ENCODE data around the gene BEGAIN.

The BEGAIN gene

GRCh38 chr14:100603341-100604120 lies 16.3 kb upstream of the BEGAIN start:
- no peak overlapping the region for H3K4me3 Mint-ChIP-seq
- peaks cover 67% of the 10 kb centered on the region for H3K27me3 Mint-ChIP-seq
- H3K27ac Mint-ChIP-seq (ENCODE audit: low read depth) = no peak overlapping the region
- H3K9me3 Mint-ChIP-seq = peaks cover 18% of the 10 kb centered on the region
- DNase-seq (ENCODE audit: low spot score in 2 of 2) (no peak), ATAC-seq (replicated peaks; ENCODE audit: extremely low read depth, poor library complexity, severe bottlenecking) (no peak)
- no peaks in the 10 kb centered on the region for H3K4me1 Mint-ChIP-seq
- H3K36me3 Mint-ChIP-seq (ENCODE audit: insufficient read depth) = peaks cover 3% of the 10 kb centered on the region

- Mint-ChIP-seq H3K27ac (ENCODE audit: low read depth) (no peak overlapping the region), H3K36me3 (ENCODE audit: insufficient read depth) (peaks cover 3% of the 10 kb centered on the region), H3K4me3 (no peak overlapping the region), H3K4me1 (no peaks in the 10 kb centered on the region), H3K27me3 (peaks cover 60% of the 10 kb centered on the region), H3K9me3 (peaks cover 18% of the 10 kb centered on the region)
- DNase-seq (ENCODE audit: low spot score in 2 of 2) = no peak
- no peak for ATAC-seq (replicated peaks; ENCODE audit: extremely low read depth, poor library complexity, severe bottlenecking)
Measured at GRCh38 chr14:100602621-100603230, 15.5 kb upstream of the BEGAIN start.

GRCh38 chr14:100601914-100602313 lies 14.7 kb upstream of the BEGAIN start:
- H3K27me3 Mint-ChIP-seq = peaks cover 52% of the 10 kb centered on the region
- H3K27ac Mint-ChIP-seq (ENCODE audit: low read depth) = no peak overlapping the region

GRCh38 chr14:100601064-100601463 lies 13.8 kb upstream of the BEGAIN start:
- peaks cover 43% of the 10 kb centered on the region for H3K27me3 Mint-ChIP-seq
- no peaks in the 10 kb centered on the region for H3K4me1 Mint-ChIP-seq
- H3K36me3 Mint-ChIP-seq (ENCODE audit: insufficient read depth) = peaks cover 3% of the 10 kb centered on the region
- no peak overlapping the region for H3K27ac Mint-ChIP-seq (ENCODE audit: low read depth)
- no peak for DNase-seq (ENCODE audit: low spot score in 2 of 2)
- H3K9me3 Mint-ChIP-seq = peaks cover 18% of the 10 kb centered on the region
- ATAC-seq (replicated peaks; ENCODE audit: extremely low read depth, poor library complexity, severe bottlenecking) = no peak
- H3K4me3 Mint-ChIP-seq = no peak overlapping the region

More at GRCh38 chr14:100601914-100602313, 14.7 kb upstream of the BEGAIN start:
- Mint-ChIP-seq H3K4me3 (no peak overlapping the region), H3K36me3 (ENCODE audit: insufficient read depth) (peaks cover 3% of the 10 kb centered on the region), H3K4me1 (no peaks in the 10 kb centered on the region), H3K9me3 (peaks cover 18% of the 10 kb centered on the region)
- ATAC-seq (replicated peaks; ENCODE audit: extremely low read depth, poor library complexity, severe bottlenecking) (no peak), DNase-seq (ENCODE audit: low spot score in 2 of 2) (no peak)

- H3K36me3 Mint-ChIP-seq (ENCODE audit: insufficient read depth) = peaks cover 3% of the 10 kb centered on the region
- peaks cover 47% of the 10 kb centered on the region for H3K27me3 Mint-ChIP-seq
- H3K4me1 Mint-ChIP-seq = no peaks in the 10 kb centered on the region
- H3K4me3 Mint-ChIP-seq = no peak overlapping the region
- DNase-seq (ENCODE audit: low spot score in 2 of 2) = no peak
- ATAC-seq (replicated peaks; ENCODE audit: extremely low read depth, poor library complexity, severe bottlenecking) = no peak
- H3K9me3 Mint-ChIP-seq = peaks cover 18% of the 10 kb centered on the region
- H3K27ac Mint-ChIP-seq (ENCODE audit: low read depth) = no peak overlapping the region
Measured at GRCh38 chr14:100599981-100600380, 12.8 kb upstream of the BEGAIN start.

GRCh38 chr14:100594625-100594951 lies 7.4 kb upstream of the BEGAIN start:
- Mint-ChIP-seq H3K27me3 (peaks cover 73% of the 10 kb centered on the region), H3K4me3 (no peak overlapping the region), H3K4me1 (no peaks in the 10 kb centered on the region), H3K9me3 (no peaks in the 10 kb centered on the region), H3K27ac (ENCODE audit: low read depth) (no peak overlapping the region), H3K36me3 (ENCODE audit: insufficient read depth) (peaks cover 4% of the 10 kb centered on the region)
- DNase-seq (ENCODE audit: low spot score in 2 of 2) = no peak
- no peak for ATAC-seq (replicated peaks; ENCODE audit: extremely low read depth, poor library complexity, severe bottlenecking)

GRCh38 chr14:100593751-100594624 lies 6.8 kb upstream of the BEGAIN start:
- Mint-ChIP-seq H3K27ac (ENCODE audit: low read depth) (no peak overlapping the region), H3K9me3 (no peaks in the 10 kb centered on the region), H3K27me3 (peaks cover 71% of the 10 kb centered on the region), H3K4me1 (no peaks in the 10 kb centered on the region), H3K4me3 (no peak overlapping the region), H3K36me3 (ENCODE audit: insufficient read depth) (peaks cover 1% of the 10 kb centered on the region)
- DNase-seq (ENCODE audit: low spot score in 2 of 2) (no peak), ATAC-seq (replicated peaks; ENCODE audit: extremely low read depth, poor library complexity, severe bottlenecking) (no peak)

- Mint-ChIP-seq H3K4me1 (no peaks in the 10 kb centered on the region), H3K36me3 (ENCODE audit: insufficient read depth) (peaks cover 3% of the 10 kb centered on the region), H3K4me3 (no peak overlapping the region), H3K27me3 (peaks cover 74% of the 10 kb centered on the region), H3K9me3 (no peaks in the 10 kb centered on the region), H3K27ac (ENCODE audit: low read depth) (no peak overlapping the region)
- no peak for ATAC-seq (replicated peaks; ENCODE audit: extremely low read depth, poor library complexity, severe bottlenecking)
- DNase-seq (ENCODE audit: low spot score in 2 of 2) = no peak
Measured at GRCh38 chr14:100592972-100593371, 5.8 kb upstream of the BEGAIN start.

GRCh38 chr14:100592461-100592891 lies 5.3 kb upstream of the BEGAIN start:
- no peak for ATAC-seq (replicated peaks; ENCODE audit: extremely low read depth, poor library complexity, severe bottlenecking)
- H3K9me3 Mint-ChIP-seq = no peaks in the 10 kb centered on the region

GRCh38 chr14:100591453-100592371 lies 4.5 kb upstream of the BEGAIN start:
- H3K4me3 Mint-ChIP-seq = no peak overlapping the region
- no peak for ATAC-seq (replicated peaks; ENCODE audit: extremely low read depth, poor library complexity, severe bottlenecking)

More at GRCh38 chr14:100592461-100592891, 5.3 kb upstream of the BEGAIN start:
- no peak for DNase-seq (ENCODE audit: low spot score in 2 of 2)
- Mint-ChIP-seq H3K4me1 (no peaks in the 10 kb centered on the region), H3K4me3 (no peak overlapping the region), H3K36me3 (ENCODE audit: insufficient read depth) (peaks cover 3% of the 10 kb centered on the region), H3K27ac (ENCODE audit: low read depth) (no peak overlapping the region), H3K27me3 (peaks cover 78% of the 10 kb centered on the region)

GRCh38 chr14:100590726-100591452 lies 3.7 kb upstream of the BEGAIN start:
- no peak for DNase-seq (ENCODE audit: low spot score in 2 of 2)
- H3K36me3 Mint-ChIP-seq (ENCODE audit: insufficient read depth) = peaks cover 3% of the 10 kb centered on the region
- ATAC-seq (replicated peaks; ENCODE audit: extremely low read depth, poor library complexity, severe bottlenecking) = no peak
- H3K27ac Mint-ChIP-seq (ENCODE audit: low read depth) = no peak overlapping the region
- H3K27me3 Mint-ChIP-seq = peaks cover 78% of the 10 kb centered on the region
- H3K4me3 Mint-ChIP-seq = no peak overlapping the region
- H3K4me1 Mint-ChIP-seq = no peaks in the 10 kb centered on the region
- H3K9me3 Mint-ChIP-seq = no peaks in the 10 kb centered on the region

More at GRCh38 chr14:100591453-100592371, 4.5 kb upstream of the BEGAIN start:
- Mint-ChIP-seq H3K36me3 (ENCODE audit: insufficient read depth) (peaks cover 3% of the 10 kb centered on the region), H3K4me1 (no peaks in the 10 kb centered on the region), H3K27ac (ENCODE audit: low read depth) (no peak overlapping the region), H3K9me3 (no peaks in the 10 kb centered on the region), H3K27me3 (peaks cover 78% of the 10 kb centered on the region)
- no peak for DNase-seq (ENCODE audit: low spot score in 2 of 2)
